ENCODE measurements around the gene LEPR.
"Not testable (repeated sequence)": the region's sequence is repeated elsewhere in the genome, so short reads cannot be mapped to it uniquely, and the experiment has no call there.

The LEPR gene

GRCh38 chr1:65441464-65441863, 21.0 kb downstream of the LEPR start:
- DNase-seq = no peak

- DNase-seq = no peak
Measured at GRCh38 chr1:65442442-65442841, 22.0 kb downstream of the LEPR start.

GRCh38 chr1:65443647-65444046, 23.2 kb downstream of the LEPR start:
- DNase-seq = no peak

- no peak for DNase-seq
Measured at GRCh38 chr1:65444128-65444640, 23.7 kb downstream of the LEPR start.

- no peak for DNase-seq
Measured at GRCh38 chr1:65445837-65446236, 25.4 kb downstream of the LEPR start.

GRCh38 chr1:65449214-65449823, 28.9 kb downstream of the LEPR start:
- no peak for DNase-seq

GRCh38 chr1:65455678-65456077, 35.2 kb downstream of the LEPR start:
- DNase-seq = not testable (repeated sequence)

GRCh38 chr1:65456481-65456880, 36.0 kb downstream of the LEPR start:
- no peak for DNase-seq

- DNase-seq = no peak
Measured at GRCh38 chr1:65457868-65458267, 37.4 kb downstream of the LEPR start.

- no peak for DNase-seq
Measured at GRCh38 chr1:65458730-65459396, 38.4 kb downstream of the LEPR start.

GRCh38 chr1:65459397-65459768, 38.9 kb downstream of the LEPR start:
- DNase-seq = no peak

- DNase-seq = not testable (repeated sequence)
Measured at GRCh38 chr1:65465837-65466236, 45.4 kb downstream of the LEPR start.

GRCh38 chr1:65467536-65467935, 47.1 kb downstream of the LEPR start:
- DNase-seq = no peak

- DNase-seq = no peak
Measured at GRCh38 chr1:65469126-65469888, 48.8 kb downstream of the LEPR start.

- DNase-seq = no peak
Measured at GRCh38 chr1:65469889-65470340, 49.4 kb downstream of the LEPR start.

All from activated CD8-positive, alpha-beta memory T cell treated with anti-CD3 and anti-CD28 coated beads, Interleukin-2, amount 50 U/mL, for 48 hours (primary cell).